K562 (cell line): ENCODE data around the gene CDC14A. TPM values are rescaled to one million over a fixed set of nuclear protein-coding genes. Genes with fewer than 3 reads are reported as not detected.

Experiments
- ATAC-seq: fragments of 200-7000 bp; cut with Tn5 transposase; 3 replicates; pipeline ENCODE4 v1.9.1; 2020; ENCODE audit warnings: moderate library complexity
- BruUV-seq: library from RNA; stranded (reverse); fragments of 400-500 nt; replicated peaks from 2 replicates; lab custom pipeline; 2021; lab: Mats Ljungman, UMichigan
- CTCF ChIA-PET: fragments of 300-600 bp; formaldehyde crosslinking; extraction: SDS; loops from one replicate; lab custom pipeline; 2021; ENCODE audit warnings: low intra/inter-chr PET ratio; lab: Yijun Ruan, JAX
- POLR2A ChIA-PET: fragments of 300-600, 350-650 bp; sonication (Branson Sonifier 250); formaldehyde crosslinking; extraction: SDS; loops from one replicate; lab custom pipeline; 2021; ENCODE audit warnings: antibody characterized with exemption, inconsistent platforms; lab: Yijun Ruan, JAX
- DNase-seq, 4 experiments: peaks; one replicate each; pipeline versions ENCODE4 v3.0.0 to v3.0.0-alpha.2; 2011 to 2018; ENCODE audit warnings: low spot score in 3 of 4, mixed read lengths in 3 of 4; ENCODE audit errors: extremely low read depth in 1 of 4
- FAIRE-seq: peaks from 2 replicates; lab custom pipeline; 2011; peaks lifted over from hg19 to GRCh38; lab: Jason Lieb, UNC
- H2AFZ ChIP-seq: 2 replicates; pipeline ENCODE4 v1.6.0; 2011; ENCODE audit warnings: low read depth, low read length, control low read depth, inconsistent platforms
- H3K27ac ChIP-seq: fragments of 200-600 bp; 3 replicates; pipeline ENCODE4 v1.8.0; 2011; ENCODE audit warnings: low read depth, mild to moderate bottlenecking, control low read depth, inconsistent platforms, low read length, moderate library complexity, mixed read lengths; ENCODE audit errors: extremely low read depth
- H3K27me3 ChIP-seq, 2 experiments: fragments of 300-600 bp in 1 of 2; 2 replicates in 1 of 2; 3 replicates in 1 of 2; pipeline versions ENCODE4 v1.6.0 to v1.8.0; 2011; ENCODE audit warnings: inconsistent platforms in 2 of 2, low read length in 2 of 2, mild to moderate bottlenecking in 1 of 2, mixed read lengths in 1 of 2, moderate library complexity in 1 of 2; ENCODE audit not compliant: control insufficient read depth in 2 of 2, insufficient read depth in 2 of 2
- H3K36me3 ChIP-seq: fragments of 300-600 bp; 3 replicates; pipeline ENCODE4 v1.8.0; 2011; ENCODE audit warnings: mild to moderate bottlenecking, low read length, inconsistent platforms; ENCODE audit not compliant: control insufficient read depth, insufficient read depth
- H3K4me1 ChIP-seq, 2 experiments: fragments of 200-600 bp in 1 of 2; replicated peaks in 1 of 2; 2 replicates in 1 of 2; 3 replicates in 1 of 2; pipeline versions ENCODE4 v1.5.1 to v1.8.0; 2011; ENCODE audit warnings: inconsistent platforms in 2 of 2, low read length in 2 of 2, mild to moderate bottlenecking in 1 of 2, mixed read lengths in 1 of 2, moderate library complexity in 1 of 2; ENCODE audit not compliant: control insufficient read depth in 2 of 2, insufficient read depth in 2 of 2
- H3K4me2 ChIP-seq: 2 replicates; pipeline ENCODE4 v1.6.1; 2011; ENCODE audit warnings: low read length, control low read depth, inconsistent platforms, mixed read lengths; ENCODE audit not compliant: insufficient read depth
- H3K4me3 ChIP-seq: fragments of 200-600 bp; sonication (generic), shearing (Covaris generic); 2 replicates; pipeline ENCODE4 v1.5.1; 2016; ENCODE audit warnings: control low read depth, inconsistent platforms
- H3K79me2 ChIP-seq: fragments of 200-600 bp; 3 replicates; pipeline ENCODE4 v1.8.0; 2011; ENCODE audit warnings: low read length, inconsistent platforms; ENCODE audit not compliant: control insufficient read depth, insufficient read depth
- H3K9ac ChIP-seq, 2 experiments: 2 replicates each; pipeline versions ENCODE4 v1.6.0 to v1.6.1; 2011; ENCODE audit warnings: low read depth in 2 of 2, low read length in 2 of 2, control low read depth in 1 of 2, inconsistent platforms in 1 of 2, mild to moderate bottlenecking in 1 of 2, mixed read lengths in 1 of 2; ENCODE audit not compliant: insufficient read depth in 1 of 2
- H3K9me1 ChIP-seq: one replicate; pipeline ENCODE4 v1.6.0; 2011; ENCODE audit warnings: inconsistent platforms, mild to moderate bottlenecking, low read length, moderate library complexity; ENCODE audit not compliant: control insufficient read depth, insufficient read depth
- H3K9me3 ChIP-seq: replicated peaks from 2 replicates; pipeline ENCODE4 v1.5.1; 2011; ENCODE audit warnings: low read depth, low read length, inconsistent platforms; ENCODE audit not compliant: control insufficient read depth, insufficient read depth
- H4K20me1 ChIP-seq: replicated peaks from 2 replicates; pipeline ENCODE4 v1.6.1; 2011; ENCODE audit warnings: low read length, inconsistent platforms, mixed read lengths; ENCODE audit not compliant: control insufficient read depth, insufficient read depth
- FOXJ2 ChIP-seq: fragments of 200-800 bp; sonication (Bioruptor generic); IDR thresholded peaks from 2 replicates; pipeline ENCODE4 v1.6.1; 2016; ENCODE audit warnings: missing genetic modification characterization, missing compliant biosample characterization
- GATAD2A ChIP-seq: fragments of 450-650 bp; IDR thresholded peaks from 2 replicates; pipeline ENCODE4 v1.6.1; 2017
- REST ChIP-seq, 2 experiments: fragments of 450-650 bp; formaldehyde crosslinking in 1 of 2; IDR thresholded peaks; 2 replicates each; pipeline versions ENCODE4 v1.4.0 to v1.6.1; 2014 to 2020; ENCODE audit warnings: mild to moderate bottlenecking in 2 of 2, borderline replicate concordance in 1 of 2, low read depth in 1 of 2
- whole genome bisulfite sequencing: fragments of 100-300 bp; shearing (Covaris generic); methylation state at CpG from one replicate; pipeline ENCODE4 v1.1.6; 2016; ENCODE audit warnings: low coverage, mixed read lengths; ENCODE audit not compliant: insufficient coverage; ENCODE audit errors: missing lambda C conversion rate; 5-methylcytosine and 5-hydroxymethylcytosine counted together
- in situ Hi-C: fragments of 300-500 bp; cut with MboI; formaldehyde crosslinking; loops from 4 replicates; pipeline ENCODE4 v1.15.0; 2018; ENCODE audit warnings: inconsistent platforms, mixed read lengths
- intact Hi-C: fragments of 100-400 bp; cut with micrococcal nuclease; formaldehyde crosslinking; loops from 2 replicates; pipeline ENCODE4 v1.14.2; 2022
- polyA plus RNA-seq, 8 experiments: library from polyadenylated mRNA; depleted of rRNA in 4 of 8; stranded (reverse) in 5 of 8; unstranded in 3 of 8; fragments of >200 nt; fragmentation: Nextera tagmentation in 2 of 8; fragmentation: Illumina TruSeq in 1 of 8; extraction: Ambion mirVana in 2 of 8; extraction: Trizol in 1 of 8; gene quantifications; 2 replicates each; pipeline versions ENCODE4 v1.2.1 to v1.2.3, GENCODE V29; 2011 to 2014; ENCODE audit warnings: inconsistent platforms in 1 of 8, missing spikeins in 1 of 8
- total RNA-seq, 7 experiments: library from RNA; depleted of rRNA in 6 of 7; stranded (reverse); fragments of >200 nt in 6 of 7; fragmentation: Illumina TruSeq in 2 of 7; extraction: Trizol in 2 of 7; gene quantifications; 2 replicates each; pipeline versions ENCODE4 v1.2.1 to v1.2.3, GENCODE V29; 2011 to 2021; ENCODE audit warnings: low replicate concordance in 1 of 7

The CDC14A gene
- total and polyA plus RNA-seq, 9 of the 15 experiments (the other 6 are each of a cell fraction or from before 2014, with no cell fraction given), result 17.0 to 74.3 (median 33.4) TPM

- Histone ChIP-seq H3K27ac (no peak overlapping the region), H4K20me1 (no peaks in the 10 kb centered on the region), H3K36me3 (peaks cover 76% of the 10 kb centered on the region)
- no TSS peak for BruUV-seq
- WGBS, result 65% methylated on average over 6 of the region's 6 CpGs
- TF ChIP-seq FOXJ2 (tag) (no peak), REST (IDR thresholded peaks at IDR 0.05; ENCODE audit: borderline replicate concordance) (no peak), REST (CRISPR knock-in tag; IDR thresholded peaks at IDR 0.05; ENCODE audit: low read depth) (no peak), GATAD2A (peak; percentile 19; the same call in 1 of the 2 replicates)
- TF ChIP-seq, all 486 proteins: peak for 1
- Histone ChIP-seq H3K9me3 (no peaks in the 10 kb centered on the region), H3K4me1 (peaks cover 0 to 6% of the 10 kb centered on the region in 2 experiments; a peak in 3 of 5 replicates), H3K4me2 (no peak overlapping the region), H3K9me1 (no peaks in the 10 kb centered on the region), H3K27me3 (no peaks in the 10 kb centered on the region), H3K4me3 (no peak overlapping the region), H2AFZ (no peak overlapping the region), H3K79me2 (peaks cover 19% of the 10 kb centered on the region; the same call in 2 of the 3 replicates), H3K9ac (no peak overlapping the region)
- intact Hi-C loops (loop anchor here (1.0 to 10.0 kb wide), 6 partner anchors 72 to 651 kb away; partner anchors contain the start of genes SASS6 and TRMT13), in situ Hi-C loops (loop anchor here (10.0 kb wide), 1 partner anchor 654 kb away; no protein-coding TSS in a partner anchor)
- ChIA-PET POLR2A (interaction anchor here (1.0 to 1.2 kb wide), 3 partner anchors 11 to 236 kb away, joined by 4 to 8 read pairs (median 4); no protein-coding TSS in a partner anchor), CTCF (interaction anchor here (1.6 kb wide), 1 partner anchor 650 kb away, joined by 12 read pairs; no protein-coding TSS in a partner anchor)
- ATAC-seq (peak; percentile 10; the same call in 2 of the 3 replicates), DNase-seq (no peak), FAIRE-seq (no peak)
These were observed 106.5 kb downstream of the CDC14A start for GRCh38 chr1:100458661-100459357.
